ENCODE results near the gene RPLP2.

RPLP2 gene

DNA sequence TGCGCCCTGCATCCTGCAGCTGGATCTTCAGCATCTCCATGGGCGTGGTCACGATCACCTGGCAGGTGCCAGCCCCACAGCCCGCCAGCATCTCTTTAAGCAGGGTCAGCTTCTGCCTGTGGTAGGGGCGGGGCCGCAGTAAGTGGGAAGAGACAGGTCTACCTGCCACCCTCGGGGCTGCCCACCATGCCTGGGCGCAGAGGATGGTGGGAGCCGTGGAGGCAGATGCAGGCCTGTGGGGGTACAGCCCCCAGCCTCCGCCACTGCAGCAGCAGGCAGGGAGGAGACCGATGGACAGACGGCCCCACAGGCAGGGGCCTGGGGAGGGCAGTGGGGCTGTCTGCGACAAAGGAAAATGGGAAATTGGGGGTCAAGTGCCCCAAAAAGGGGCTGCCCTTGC, 16.9 kb upstream of the RPLP2 start:
- DNase-seq = no peak

DNA sequence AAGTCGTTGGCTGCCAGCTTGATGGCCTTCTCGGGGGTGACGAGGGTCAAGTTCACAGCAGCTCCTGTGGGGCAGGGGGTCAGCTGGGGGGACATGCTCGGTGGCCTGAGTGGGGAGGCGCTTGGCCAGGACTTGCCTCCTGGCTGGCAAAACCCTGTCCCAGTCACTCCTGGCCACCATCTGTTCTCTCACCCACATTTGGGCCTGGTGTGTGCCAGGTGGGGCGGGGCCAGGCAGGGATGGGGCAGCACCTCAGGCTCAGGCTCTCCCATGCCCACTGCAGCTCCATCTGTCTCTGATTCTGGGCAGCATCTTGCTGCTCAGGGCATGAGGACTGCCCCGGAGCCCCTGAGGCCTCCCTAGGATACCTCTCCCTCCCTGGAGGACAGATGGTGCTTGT, 16.2 kb upstream of the RPLP2 start:
- no peak for DNase-seq

DNA sequence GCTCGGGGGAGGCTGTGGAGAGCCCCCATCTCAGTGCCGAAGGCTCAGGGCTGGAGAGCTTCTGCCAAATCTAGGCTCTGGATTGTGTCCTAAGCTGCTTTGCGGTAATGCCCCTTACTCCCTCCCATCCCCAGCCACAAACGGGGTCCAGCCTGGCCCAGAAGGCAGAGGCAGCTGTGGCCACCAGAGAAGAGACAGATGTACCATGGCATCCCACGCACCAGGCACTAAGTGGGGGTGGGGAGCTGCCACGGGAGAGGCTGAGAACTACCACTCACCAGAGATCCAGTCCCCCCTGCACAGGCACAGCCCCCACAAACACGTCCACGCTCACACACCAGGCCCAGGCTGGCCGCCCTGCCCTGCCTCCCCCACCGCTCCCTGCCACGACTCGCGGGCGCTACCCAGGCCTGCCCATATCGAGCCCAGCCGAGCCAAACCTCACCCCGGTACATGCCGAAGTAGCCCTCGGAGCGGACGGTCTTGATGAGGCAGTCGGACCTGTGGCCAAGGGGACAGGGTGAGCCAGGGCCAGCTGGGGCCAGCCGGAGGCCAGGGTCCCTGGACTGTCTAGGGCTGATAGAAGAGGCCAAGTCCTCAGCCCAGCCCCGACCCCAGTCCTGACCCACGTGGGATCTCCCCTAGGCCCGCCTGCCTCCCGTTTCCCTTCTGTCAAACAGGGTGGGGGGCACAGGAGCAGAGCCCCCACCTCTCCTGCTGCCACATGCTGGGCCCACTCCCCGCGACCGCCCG, 15.6 kb upstream of the RPLP2 start:
- DNase-seq = no peak

DNA sequence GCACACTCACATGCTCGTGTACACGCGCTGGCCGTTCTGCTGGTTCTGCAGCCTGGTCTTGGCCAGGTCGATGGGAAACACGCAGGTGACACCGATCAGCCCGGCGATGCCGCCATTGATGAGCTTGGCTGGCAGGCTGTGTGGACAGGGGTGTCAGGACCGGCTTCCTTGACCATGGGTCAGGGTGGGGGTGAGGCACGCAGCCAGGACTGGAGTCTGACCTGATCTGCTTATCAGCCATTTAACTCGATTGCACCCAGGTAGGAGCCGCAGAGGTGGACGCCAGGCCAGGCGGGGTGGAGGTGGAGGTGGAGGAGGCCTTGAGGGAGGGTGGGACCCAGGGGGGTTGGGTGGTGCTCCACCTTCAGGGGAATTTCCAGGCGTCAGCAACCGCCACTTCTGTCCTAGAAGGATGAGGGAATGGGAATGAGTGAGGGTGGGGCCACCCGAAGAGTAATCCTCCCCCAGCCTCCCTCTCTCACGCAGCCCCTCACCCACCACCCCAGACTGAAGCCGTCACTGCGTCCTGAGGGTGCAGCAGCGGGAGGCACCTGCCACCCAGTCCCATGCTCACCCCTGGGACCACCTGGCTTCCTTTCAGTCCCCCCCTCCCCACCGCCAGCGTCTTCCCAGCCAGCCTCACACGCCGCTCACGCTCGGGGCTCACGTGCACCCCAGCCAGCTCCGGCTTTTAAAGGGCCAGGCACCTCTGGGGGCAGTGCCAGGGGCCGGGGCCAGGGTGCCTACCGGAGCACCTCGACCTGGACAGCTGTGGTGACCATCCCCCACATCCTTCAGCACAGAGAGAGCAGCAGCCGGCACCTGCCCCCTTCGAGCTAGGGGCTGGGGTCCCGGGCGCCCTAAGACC, 14.8 kb upstream of the RPLP2 start:
- DNase-seq = no peak

DNA sequence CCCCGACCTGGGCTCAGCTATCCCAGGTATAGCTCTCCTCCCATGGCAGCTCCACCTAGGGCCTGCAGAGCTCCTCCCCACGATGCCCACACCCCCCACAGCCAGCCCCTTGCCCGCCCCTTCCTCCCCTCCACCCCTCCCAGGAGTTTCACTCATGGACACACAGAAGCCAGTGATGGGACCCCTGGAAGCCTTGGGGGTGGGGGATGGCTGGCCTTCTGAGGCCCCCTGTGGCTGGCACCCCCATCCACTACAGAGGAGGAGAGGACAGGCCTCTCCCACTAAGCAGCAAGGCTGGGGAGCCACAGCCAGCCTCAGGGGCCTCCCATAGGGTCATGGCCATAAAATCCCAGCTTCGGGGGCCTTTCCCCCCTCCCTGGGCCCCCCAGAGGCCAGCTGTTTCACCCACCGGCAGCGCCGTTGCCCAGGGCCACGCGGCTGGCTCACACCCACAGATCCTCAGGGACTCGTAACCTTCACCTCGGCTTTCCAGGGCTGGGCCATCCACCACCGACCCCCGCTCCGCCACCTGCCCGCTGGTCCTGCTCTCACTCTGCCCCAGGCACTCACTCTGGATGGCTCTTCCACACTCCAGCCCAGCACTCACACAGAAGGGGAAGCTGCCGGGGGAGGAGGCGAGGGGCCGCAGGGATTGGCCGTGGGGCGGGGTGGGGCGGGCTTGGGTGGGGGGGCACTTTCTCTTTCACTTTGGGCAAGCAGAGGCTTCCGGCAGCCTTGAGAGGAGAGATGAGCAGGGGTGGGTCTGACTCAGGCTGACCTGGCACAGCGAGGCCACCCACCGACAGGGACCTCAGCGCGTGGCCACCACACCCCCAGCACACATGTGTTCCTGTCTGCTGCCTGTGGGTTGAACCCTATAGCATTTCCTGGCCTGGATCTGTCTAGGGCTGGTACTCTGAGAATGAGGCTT, 13.9 kb upstream of the RPLP2 start:
- DNase-seq = peak; percentile 81

DNA sequence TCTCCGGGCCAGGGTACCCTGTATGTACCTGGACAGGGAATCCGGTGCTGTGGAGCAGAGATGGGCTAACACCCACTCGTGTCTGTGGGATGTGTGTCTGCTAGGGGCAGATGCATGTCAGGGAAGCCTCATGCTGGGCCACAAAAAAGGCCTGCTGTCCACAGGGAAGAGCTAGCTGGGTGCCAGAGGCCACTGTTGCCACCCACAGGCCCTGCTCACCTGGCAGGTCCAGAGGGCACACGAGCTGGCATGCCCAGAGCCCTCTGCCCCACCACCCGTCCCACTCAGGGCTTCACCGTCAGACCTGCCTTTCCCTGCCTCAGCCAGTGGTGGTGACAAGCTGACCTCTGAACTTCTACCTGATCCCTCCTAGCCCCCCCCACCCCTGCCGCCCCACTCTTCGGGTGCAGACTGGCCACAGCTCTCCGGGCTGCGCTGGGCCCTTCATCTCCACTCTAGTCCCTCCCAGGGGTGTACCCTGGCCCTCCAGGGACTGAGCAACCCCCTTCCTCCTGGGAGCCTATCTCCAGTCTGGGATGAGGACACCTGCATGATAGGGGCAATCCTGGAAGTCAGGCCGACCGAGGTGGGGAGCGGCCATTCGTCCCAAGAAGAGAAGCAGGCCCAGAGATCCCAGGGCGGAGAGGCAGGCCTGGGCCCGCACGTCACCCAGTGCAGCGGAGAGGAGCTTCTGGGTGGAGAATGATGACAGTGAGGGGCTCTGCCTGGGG, 13.0 kb upstream of the RPLP2 start:
- no peak for DNase-seq

DNA sequence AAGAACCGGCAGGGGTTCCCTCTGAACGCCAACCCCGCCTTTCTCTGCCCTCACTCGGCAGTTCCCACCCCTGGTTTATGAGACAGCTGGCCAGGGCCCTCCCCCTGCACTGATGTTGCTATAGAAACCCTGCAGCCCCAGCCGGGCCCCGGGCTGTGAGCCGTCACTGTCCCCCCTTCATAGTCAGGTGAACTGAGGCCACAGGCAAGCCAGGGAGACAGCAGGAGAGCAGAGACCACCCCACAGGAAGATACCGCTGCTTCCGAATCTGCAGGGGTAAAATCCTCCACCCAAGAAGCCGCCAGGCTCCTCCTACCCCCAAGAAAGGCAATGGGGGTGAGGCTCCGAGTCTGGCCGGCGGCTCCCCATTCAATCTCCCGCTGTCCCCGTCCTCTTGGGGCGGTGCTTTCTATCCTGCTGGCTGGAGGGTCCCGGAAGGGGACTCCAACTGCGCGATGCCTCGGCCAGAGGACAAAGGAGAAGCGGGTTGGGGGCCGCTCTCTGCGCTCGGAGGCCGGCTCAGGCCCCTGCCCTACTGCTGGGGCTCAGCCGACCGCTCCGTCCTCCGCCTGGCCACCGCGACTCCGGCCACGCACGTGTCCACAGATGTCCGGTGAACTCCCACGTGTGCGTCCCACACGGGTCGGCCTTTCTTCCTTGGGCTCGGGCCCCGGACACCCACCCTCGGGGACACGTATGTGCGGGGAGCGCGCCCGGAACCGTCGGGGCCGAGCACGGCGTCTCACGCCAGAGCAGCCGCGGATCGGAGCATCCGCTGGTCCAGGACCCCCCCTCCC, 12.3 kb upstream of the RPLP2 start:
- peak; percentile 83 for DNase-seq

DNA sequence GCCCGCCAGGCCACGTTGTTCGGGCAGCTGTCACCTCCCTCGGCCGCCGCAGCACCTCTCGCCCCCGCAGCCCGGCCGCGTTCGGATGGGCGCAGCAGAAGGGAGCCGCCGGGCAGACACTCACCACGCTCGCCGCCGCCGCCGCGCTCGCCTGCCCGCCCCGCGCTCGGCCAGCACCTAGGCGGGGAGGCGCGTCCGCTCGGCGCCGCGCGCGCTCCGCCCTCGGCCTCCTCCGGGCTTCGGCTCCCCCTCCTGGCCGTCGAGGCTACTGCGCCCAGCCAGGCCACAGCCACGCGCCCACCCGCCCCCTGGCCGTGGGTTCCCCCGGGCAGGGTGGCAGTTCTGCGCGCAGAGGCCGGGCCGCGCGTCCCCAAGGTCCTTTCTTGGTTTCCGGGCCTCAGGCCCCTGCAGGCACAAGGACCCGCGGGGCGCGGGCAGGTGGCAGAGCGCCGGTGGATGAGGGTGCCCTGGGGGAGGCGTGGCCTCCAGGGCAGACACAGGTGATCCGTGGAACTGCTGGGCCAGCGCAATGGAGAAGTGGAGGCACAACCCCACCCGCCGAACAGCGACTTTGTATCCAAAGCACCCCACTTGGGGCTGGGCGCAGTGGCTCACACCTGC, 11.6 kb upstream of the RPLP2 start, which contains the start of gene SLC25A22:
TSS of gene SLC25A22 (minus strand) at position 189 of the 621 bp plus-strand sequence. CDS start 3,275 bp downstream, outside the sequence.
- peak; percentile 83 for DNase-seq

DNA sequence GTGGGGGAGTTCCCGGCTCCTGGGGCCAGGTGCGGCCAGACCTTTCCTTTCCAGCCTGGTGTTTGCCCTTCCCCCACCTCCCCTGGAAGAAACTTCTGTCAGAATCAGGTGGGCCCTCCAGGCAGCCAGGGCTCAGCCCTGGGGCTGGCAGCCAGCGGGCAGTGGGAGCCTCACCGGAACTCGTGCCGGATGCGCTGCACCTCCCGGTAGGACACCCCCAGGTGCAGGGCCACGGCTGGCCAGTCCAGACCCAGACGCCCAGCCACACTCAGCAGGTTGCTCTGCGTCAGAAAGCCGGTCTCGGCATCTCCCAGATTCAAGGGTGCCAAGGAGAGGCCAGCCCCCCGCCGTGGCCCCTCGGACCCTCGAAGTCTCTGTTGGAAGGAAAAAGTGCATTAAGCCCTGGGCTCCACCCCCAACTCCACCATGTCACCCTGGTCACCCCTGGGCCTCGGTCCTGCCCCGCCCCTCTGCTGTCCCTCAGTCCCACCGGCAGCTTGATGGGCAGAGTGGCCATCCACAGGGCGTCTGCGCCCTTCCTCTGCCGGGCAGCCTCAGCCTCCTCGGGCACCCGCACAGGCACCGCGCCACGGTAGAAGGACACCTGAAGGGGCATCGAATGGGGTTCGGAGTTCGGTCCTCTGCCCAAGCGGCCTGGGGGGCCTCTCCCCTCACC, 10.0 kb upstream of the RPLP2 start:
- no peak for DNase-seq

DNA sequence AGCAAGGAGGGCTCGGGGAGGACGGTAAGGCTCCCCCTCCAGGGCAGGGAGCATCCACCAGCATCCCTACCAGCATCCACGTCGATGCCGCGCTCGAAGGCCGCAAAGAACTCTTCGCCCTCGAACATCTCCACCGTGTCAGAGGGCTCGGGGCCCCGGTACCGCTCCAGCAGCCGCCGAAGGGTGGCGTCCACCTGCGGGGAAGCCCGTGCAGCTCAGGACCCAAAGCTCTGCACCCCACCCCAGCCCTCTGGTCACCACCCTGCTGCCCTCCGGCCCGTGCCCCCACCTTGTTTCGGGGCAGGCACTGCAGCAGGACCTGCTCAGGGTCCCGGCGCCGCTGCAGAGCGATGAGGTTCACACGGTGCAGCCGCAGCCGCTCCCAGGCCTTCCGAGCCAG, 9.3 kb upstream of the RPLP2 start:
- DNase-seq = no peak

DNA sequence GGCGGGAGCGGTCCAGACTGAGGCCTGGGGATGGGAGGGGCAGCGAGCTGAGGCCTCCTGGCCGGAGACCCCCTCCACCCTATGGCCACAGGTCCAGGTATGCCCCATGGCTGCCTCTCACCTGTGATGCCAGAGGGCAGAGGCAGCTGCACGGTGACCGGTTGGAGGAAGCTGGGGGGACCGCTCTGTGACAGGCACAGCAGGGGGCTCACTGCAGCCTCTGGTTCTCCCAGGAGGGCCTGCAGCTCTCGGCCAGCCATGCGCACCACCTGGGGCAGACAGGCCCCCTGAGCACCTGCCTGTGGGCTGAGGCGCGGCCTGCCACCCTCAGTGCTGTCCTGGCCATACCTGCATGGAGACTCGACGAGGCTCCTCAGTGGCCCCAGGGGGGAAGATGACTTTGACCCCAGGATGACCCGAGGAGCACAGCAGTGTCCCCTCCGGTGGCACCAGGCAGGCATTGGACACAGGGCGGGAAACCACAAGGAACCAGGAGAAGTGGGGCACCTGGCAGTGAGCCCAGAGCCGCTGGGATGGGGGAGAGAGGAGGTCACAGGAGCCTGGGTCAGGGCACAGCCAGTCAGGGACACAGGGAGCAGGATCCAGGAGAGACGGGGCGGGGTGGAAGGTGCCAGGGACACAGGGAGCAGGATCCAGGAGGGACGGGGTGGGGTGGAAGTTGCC, 8.5 kb upstream of the RPLP2 start:
- DNase-seq = no peak

DNA sequence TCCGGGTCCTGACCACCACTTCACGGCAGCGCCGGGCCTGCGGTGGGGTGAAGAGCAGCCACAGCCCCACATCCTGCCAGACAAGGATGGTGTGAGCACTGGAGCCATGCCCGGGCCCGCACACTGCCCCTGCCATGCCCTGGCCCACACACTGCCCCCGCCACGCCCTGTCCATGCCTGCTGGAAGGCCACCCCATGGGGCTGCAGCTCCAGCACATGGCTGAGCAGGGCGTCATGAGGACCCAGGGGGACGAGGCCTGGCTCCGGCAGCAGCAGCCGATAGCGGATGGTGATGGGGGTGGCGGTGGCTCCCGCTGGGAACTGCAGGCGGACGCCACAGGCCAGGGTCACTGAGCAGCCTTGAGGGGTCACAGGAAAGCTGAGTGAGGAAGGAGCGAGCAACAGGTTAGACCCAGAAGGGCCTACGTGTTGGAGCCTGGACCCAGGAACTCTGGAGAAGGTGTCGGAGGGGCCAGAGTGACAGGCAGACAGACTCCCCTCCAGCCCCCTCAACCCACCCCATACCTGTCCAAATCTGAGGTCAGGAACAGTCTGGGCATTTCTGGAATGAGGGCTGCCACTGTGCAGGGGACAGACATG, 7.6 kb upstream of the RPLP2 start:
- no peak for DNase-seq

DNA sequence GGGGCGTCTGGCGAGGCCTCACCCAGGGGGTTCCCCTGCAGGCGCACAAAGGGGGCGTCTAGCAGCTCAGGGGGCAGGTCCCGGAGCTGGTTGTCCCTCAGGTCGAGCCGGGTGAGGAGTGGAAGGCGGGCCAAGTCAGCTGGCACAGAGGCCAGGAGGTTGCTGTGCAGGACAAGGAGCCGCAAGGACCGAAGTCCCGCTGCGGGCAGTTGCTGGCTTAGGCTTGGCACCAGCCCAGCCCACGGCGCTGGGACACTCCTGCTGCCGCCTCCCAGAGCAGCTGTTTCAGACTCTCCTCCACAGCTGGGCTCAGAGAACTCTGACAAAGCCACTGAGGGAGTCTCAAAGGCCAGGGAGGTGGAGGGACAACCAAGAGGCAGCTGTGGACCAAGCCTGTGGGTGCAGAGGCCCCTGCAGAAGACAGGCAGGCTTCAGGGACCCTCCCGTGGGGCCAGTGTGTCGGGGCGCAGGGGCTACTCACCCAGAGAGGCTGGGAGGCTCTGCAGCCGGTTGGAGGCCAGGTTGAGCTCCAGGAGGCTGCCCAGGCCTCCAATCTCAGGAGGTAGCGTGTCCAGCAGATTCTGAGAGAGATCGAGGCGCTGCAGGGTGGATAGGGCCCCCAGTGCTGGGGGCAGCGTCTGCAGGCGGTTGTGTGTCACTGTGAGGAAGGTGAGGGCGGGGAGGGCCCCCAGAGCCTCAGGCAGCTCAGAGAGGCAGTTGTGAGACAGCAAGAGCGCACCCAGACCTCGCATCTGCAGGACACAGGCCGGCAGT, 6.9 kb upstream of the RPLP2 start:
- DNase-seq = no peak

DNA sequence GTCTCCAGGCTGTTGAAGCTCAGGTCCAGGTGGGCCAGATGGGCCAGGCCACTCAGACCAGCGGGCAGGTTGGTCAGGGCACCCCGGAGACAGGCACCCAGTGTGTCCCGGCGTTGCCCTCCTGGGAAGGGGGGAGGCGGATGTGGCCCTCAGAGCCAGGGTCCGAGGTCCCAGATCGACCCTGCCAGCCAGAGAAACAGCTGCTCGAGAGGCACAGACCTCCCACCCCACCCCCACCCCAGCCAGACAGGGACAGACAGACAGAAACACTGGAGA, 6.4 kb upstream of the RPLP2 start:
- no peak for DNase-seq

DNA sequence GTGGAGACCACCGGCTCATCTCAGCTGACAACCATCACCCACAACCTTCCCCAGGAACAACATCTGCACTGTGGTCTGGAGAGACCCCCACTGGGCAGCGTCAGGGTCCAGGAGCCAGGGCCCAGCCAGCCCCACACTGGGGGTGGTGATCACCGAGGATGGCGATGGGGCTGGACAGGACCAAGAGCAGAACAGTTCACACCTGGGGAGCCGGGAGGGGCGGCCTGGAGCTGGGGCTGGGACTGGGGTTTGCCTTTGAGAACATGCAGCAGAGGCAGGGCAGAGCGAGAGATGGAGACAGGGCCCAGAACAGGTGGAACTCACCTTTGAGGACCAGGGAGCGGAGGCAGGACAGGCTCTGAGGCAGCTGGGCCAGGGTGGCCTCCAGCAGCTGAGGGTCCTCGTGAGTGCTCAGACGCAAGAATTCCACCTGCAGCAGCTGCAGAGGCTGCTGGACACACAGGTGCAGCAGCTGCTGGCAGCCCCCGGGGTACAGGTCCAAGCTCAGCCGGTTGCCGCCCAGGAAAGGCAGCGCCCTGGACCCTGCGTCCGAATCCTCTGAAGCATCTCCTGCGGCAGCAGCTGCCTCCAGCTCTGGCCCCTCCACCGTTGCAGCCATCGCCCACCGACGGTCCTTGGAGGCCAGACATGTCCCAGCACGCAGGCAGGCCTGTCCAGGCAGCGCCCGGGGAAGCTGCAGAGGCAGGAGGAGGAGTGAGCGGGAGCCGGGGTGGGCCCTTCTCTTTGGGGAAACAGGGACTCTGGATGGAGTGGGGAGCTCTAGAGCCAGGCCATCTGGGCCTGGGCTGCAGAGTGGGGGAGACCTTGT, 5.8 kb upstream of the RPLP2 start:
- DNase-seq = no peak

DNA sequence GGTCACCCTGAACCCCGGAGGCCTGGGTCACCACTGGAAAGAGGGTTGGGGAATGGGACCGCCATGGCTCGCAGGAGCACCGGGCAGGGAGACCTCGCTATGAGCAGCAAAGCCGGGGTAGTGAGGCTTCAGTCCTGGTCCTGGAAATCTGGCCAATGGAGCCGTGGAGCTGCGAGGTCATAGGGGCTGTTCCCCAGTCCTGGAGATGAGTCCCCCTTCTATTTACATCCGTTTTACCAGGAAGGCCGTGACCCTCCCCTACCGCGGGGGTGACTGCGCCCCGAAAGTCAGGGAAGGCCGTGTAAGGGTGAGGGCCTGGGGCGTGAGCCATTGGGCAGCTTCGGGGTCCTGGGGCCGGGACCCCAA, 5.2 kb upstream of the RPLP2 start:
- no peak for DNase-seq

DNA sequence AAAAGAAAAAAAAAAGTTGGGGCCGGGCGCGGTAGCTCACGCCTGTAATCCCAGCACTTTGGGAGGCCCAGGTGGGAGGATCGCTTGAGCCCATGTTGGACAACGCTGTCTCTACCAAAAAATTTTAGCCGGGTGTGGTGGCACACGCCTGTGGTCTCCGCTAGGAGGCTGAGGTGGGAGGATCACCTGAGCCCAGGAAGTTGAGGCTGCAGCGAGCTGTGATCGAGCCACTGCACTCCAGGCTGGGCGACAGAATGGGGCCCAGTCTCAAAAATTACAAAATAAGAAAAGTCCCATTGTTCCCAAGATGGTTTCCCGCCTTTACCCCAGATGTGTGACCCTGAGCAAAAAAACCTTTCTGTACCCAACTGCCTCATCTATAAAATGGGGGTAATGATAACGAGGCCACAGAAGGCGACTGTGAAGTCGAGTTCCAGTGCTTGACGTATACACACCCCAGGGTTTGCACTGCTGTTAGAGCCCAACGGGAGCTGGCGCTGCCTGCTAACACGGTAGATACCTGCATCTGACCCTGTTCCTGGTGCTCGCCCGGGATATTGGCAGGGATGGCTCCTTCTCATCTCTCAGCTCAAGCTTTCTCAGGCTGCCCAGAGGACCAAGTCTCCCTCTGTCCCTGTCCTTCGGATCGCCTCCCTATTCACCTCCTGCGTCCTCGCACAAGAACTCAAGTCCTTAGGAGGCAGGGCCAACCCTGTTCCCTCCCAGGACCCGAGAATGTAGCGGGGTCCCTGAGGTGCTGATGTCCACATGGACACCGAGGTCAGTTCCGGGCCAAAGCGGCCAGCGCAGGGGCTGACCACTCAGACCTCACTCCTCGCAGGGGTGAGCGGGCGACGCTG, 1.1 kb upstream of the RPLP2 start:
- no peak for DNase-seq

Measured in amniotic stem cell (primary cell).